H9 (cell line): ENCODE data around the gene RUNX2. TPM values are rescaled to one million over a fixed set of nuclear protein-coding genes. Genes with fewer than 3 reads are reported as not detected.

Experiments used
- DNase-seq: peaks from one replicate; pipeline ENCODE4 v3.0.0-alpha.2; 2017
- H2AFZ ChIP-seq: one replicate; pipeline ENCODE4 v1.6.1; 2013; ENCODE audit warnings: mild to moderate bottlenecking, low read length, control low read depth, moderate library complexity
- H2AK5ac ChIP-seq: 2 replicates; pipeline ENCODE4 v1.6.1; 2013; ENCODE audit warnings: low read length, control low read depth, mixed read lengths; ENCODE audit not compliant: insufficient read length
- H2BK120ac ChIP-seq: one replicate; pipeline ENCODE4 v1.6.1; 2013; ENCODE audit warnings: low read depth, mild to moderate bottlenecking, low read length, control low read depth, inconsistent platforms; ENCODE audit not compliant: poor library complexity, severe bottlenecking
- H2BK12ac ChIP-seq: 2 replicates; pipeline ENCODE4 v1.6.1; 2013; ENCODE audit warnings: low read length, control low read depth, mixed read lengths, low read depth; ENCODE audit not compliant: insufficient read length
- H2BK15ac ChIP-seq: 2 replicates; pipeline ENCODE4 v1.6.1; 2013; ENCODE audit warnings: low read depth, low read length, control low read depth
- H2BK20ac ChIP-seq: one replicate; pipeline ENCODE4 v1.6.1; 2013; ENCODE audit warnings: low read depth, mild to moderate bottlenecking, low read length, control low read depth, inconsistent platforms; ENCODE audit not compliant: poor library complexity, severe bottlenecking
- H2BK5ac ChIP-seq: 2 replicates; pipeline ENCODE4 v1.6.1; 2013; ENCODE audit warnings: low read length, control low read depth, mixed read lengths; ENCODE audit not compliant: insufficient read length
- H3K14ac ChIP-seq: 2 replicates; pipeline ENCODE4 v1.6.1; 2013; ENCODE audit warnings: low read length, control low read depth; ENCODE audit not compliant: insufficient read depth
- H3K18ac ChIP-seq: 2 replicates; pipeline ENCODE4 v1.6.1; 2013; ENCODE audit warnings: low read depth, mild to moderate bottlenecking, mixed read lengths, low read length, control low read depth; ENCODE audit not compliant: insufficient read length
- H3K23ac ChIP-seq: 2 replicates; pipeline ENCODE4 v1.6.1; 2013; ENCODE audit warnings: low read length, control low read depth, mixed read lengths, low read depth; ENCODE audit not compliant: insufficient read length
- H3K23me2 ChIP-seq: 2 replicates; pipeline ENCODE4 v1.6.1; 2013; ENCODE audit warnings: low read depth, mild to moderate bottlenecking, mixed read lengths, low read length, control low read depth; ENCODE audit not compliant: insufficient read length, poor library complexity, severe bottlenecking
- H3K27ac ChIP-seq: 2 replicates; pipeline ENCODE4 v1.5.1; 2013; ENCODE audit warnings: low read length, control low read depth, mixed read lengths, low read depth; ENCODE audit not compliant: insufficient read length
- H3K27me3 ChIP-seq: 2 replicates; pipeline ENCODE4 v1.6.1; 2013; ENCODE audit warnings: low read length, control low read depth, inconsistent platforms; ENCODE audit not compliant: insufficient read depth
- H3K4ac ChIP-seq: 2 replicates; pipeline ENCODE4 v1.6.1; 2013; ENCODE audit warnings: low read depth, mild to moderate bottlenecking, control low read depth, inconsistent platforms, low read length, moderate library complexity
- H3K4me1 ChIP-seq: 2 replicates; pipeline ENCODE4 v1.6.1; 2013; ENCODE audit warnings: low read length, control low read depth, inconsistent platforms; ENCODE audit not compliant: insufficient read depth
- H3K4me2 ChIP-seq: 2 replicates; pipeline ENCODE4 v1.6.1; 2013; ENCODE audit warnings: low read length, control low read depth, mixed read lengths; ENCODE audit not compliant: insufficient read length, insufficient read depth
- H3K56ac ChIP-seq: 2 replicates; pipeline ENCODE4 v1.6.1; 2013; ENCODE audit warnings: low read depth, mild to moderate bottlenecking, mixed read lengths, low read length, control low read depth; ENCODE audit not compliant: insufficient read length
- H3K79me1 ChIP-seq: 2 replicates; pipeline ENCODE4 v1.6.1; 2013; ENCODE audit warnings: low read depth, mild to moderate bottlenecking, moderate library complexity, low read length, control low read depth, inconsistent platforms; ENCODE audit not compliant: insufficient read depth, poor library complexity, severe bottlenecking
- H3K79me2 ChIP-seq: 2 replicates; pipeline ENCODE4 v1.6.1; 2013; ENCODE audit warnings: low read length, control low read depth, inconsistent platforms; ENCODE audit not compliant: insufficient read depth
- H3K9ac ChIP-seq: 2 replicates; pipeline ENCODE4 v1.6.1; 2013; ENCODE audit warnings: low read length, control low read depth, mixed read lengths; ENCODE audit not compliant: insufficient read length; ENCODE audit errors: extremely low read depth
- H3K9me3 ChIP-seq: one replicate; pipeline ENCODE4 v1.6.1; 2013; ENCODE audit warnings: low read depth, low read length, inconsistent platforms; ENCODE audit not compliant: control insufficient read depth
- H3T11ph ChIP-seq: one replicate; pipeline ENCODE4 v1.6.1; 2013; ENCODE audit warnings: mild to moderate bottlenecking, low read length, control low read depth, inconsistent platforms
- H4K20me1 ChIP-seq: one replicate; pipeline ENCODE4 v1.6.1; 2013; ENCODE audit not compliant: control insufficient read depth, insufficient read length, insufficient read depth
- H4K5ac ChIP-seq: 2 replicates; pipeline ENCODE4 v1.6.1; 2013; ENCODE audit warnings: low read depth, mild to moderate bottlenecking, mixed read lengths, low read length, control low read depth; ENCODE audit not compliant: insufficient read length
- H4K8ac ChIP-seq: replicated peaks from 2 replicates; pipeline ENCODE4 v1.6.1; 2013; ENCODE audit warnings: low read length, control low read depth, mixed read lengths, low read depth; ENCODE audit not compliant: insufficient read length
- H4K91ac ChIP-seq: 2 replicates; pipeline ENCODE4 v1.6.1; 2013; ENCODE audit warnings: low read depth, mild to moderate bottlenecking, moderate library complexity, mixed read lengths, low read length, control low read depth; ENCODE audit not compliant: insufficient read length
- H3K27ac Mint-ChIP-seq, 3 experiments: 2 replicates in 2 of 3; 3 replicates in 1 of 3; pipeline ENCODE4 v1.8.0; 2020 to 2021; ENCODE audit warnings: mixed read lengths in 3 of 3, mild to moderate bottlenecking in 1 of 3, moderate library complexity in 1 of 3
- H3K27me3 Mint-ChIP-seq: 2 replicates; pipeline ENCODE4 v1.8.0; 2021; ENCODE audit warnings: low read depth, mild to moderate bottlenecking, moderate library complexity, mixed read lengths
- H3K36me3 Mint-ChIP-seq, 3 experiments: 2 replicates in 2 of 3; 3 replicates in 1 of 3; pipeline ENCODE4 v1.8.0; 2020 to 2021; ENCODE audit warnings: low read depth in 3 of 3, mixed read lengths in 3 of 3; ENCODE audit not compliant: insufficient read depth in 1 of 3
- H3K4me1 Mint-ChIP-seq, 2 experiments: 2 replicates each; pipeline ENCODE4 v1.8.0; 2020; ENCODE audit warnings: mixed read lengths in 2 of 2
- H3K4me3 Mint-ChIP-seq, 2 experiments: 2 replicates in 1 of 2; 3 replicates in 1 of 2; pipeline ENCODE4 v1.8.0; 2020 to 2021; ENCODE audit warnings: mild to moderate bottlenecking in 2 of 2, mixed read lengths in 2 of 2, moderate library complexity in 1 of 2
- H3K9me3 Mint-ChIP-seq, 2 experiments: 2 replicates in 1 of 2; 3 replicates in 1 of 2; pipeline ENCODE4 v1.8.0; 2020; ENCODE audit warnings: mild to moderate bottlenecking in 2 of 2, mixed read lengths in 2 of 2, moderate library complexity in 1 of 2
- WGBS: extraction: QIAGEN DNeasy Blood & Tissue Kit; methylation state at CpG from one replicate; pipeline ENCODE4 v1.1.7; 2013; ENCODE audit warnings: missing lambda C conversion rate, low lambda C conversion rate, mixed read lengths; ENCODE audit not compliant: insufficient read length; ENCODE audit errors: extremely low coverage; 5-methylcytosine and 5-hydroxymethylcytosine counted together
- total RNA-seq: library from RNA; stranded (reverse); gene quantifications from 2 replicates; pipeline ENCODE4 v1.2.1, GENCODE V29; 2021
- TF ChIP-seq, protein P1 (sequence below): fragments of 200-600 bp; sonication (generic); conservative IDR thresholded peaks from 3 replicates; pipeline ENCODE4 v1.8.0; 2021; ENCODE audit warnings: antibody characterized with exemption, mild to moderate bottlenecking

RUNX2 gene
- total RNA-seq, 1 experiment from 2014 or later, result 0.15 TPM

GRCh38 chr6:45532721-45533210, 204.6 kb downstream of the RUNX2 start:
- H2AFZ ChIP-seq, result no peak overlapping the region
- no peak overlapping the region for H2BK12ac ChIP-seq
- H3K56ac ChIP-seq, result no peak overlapping the region
- H3K4me1 ChIP-seq, result peaks cover 2% of the 10 kb centered on the region
- H3K23ac ChIP-seq, result no peak overlapping the region
- no peak overlapping the region for H2BK120ac ChIP-seq
- no peaks in the 10 kb centered on the region for H3K9me3 ChIP-seq
- H3K23me2 ChIP-seq, result no peaks in the 10 kb centered on the region
- H2BK20ac ChIP-seq, result no peak overlapping the region
- H3K14ac ChIP-seq, result no peak overlapping the region
- H3K9me3 Mint-ChIP-seq, result no peaks in the 10 kb centered on the region
- H3K9ac ChIP-seq, result no peak overlapping the region
- no peaks in the 10 kb centered on the region; the same call in 1 of the 2 replicates for H3K79me2 ChIP-seq
- H2BK5ac ChIP-seq, result no peak overlapping the region
- no peaks in the 10 kb centered on the region for H3K36me3 Mint-ChIP-seq
- H3T11ph ChIP-seq, result no peak overlapping the region
- peaks cover 7 to 11% of the 10 kb centered on the region in 2 experiments; a peak in 3 of 4 replicates for H3K4me1 Mint-ChIP-seq
- H3K27ac ChIP-seq, result no peak overlapping the region
- TF ChIP-seq, protein P1, sequence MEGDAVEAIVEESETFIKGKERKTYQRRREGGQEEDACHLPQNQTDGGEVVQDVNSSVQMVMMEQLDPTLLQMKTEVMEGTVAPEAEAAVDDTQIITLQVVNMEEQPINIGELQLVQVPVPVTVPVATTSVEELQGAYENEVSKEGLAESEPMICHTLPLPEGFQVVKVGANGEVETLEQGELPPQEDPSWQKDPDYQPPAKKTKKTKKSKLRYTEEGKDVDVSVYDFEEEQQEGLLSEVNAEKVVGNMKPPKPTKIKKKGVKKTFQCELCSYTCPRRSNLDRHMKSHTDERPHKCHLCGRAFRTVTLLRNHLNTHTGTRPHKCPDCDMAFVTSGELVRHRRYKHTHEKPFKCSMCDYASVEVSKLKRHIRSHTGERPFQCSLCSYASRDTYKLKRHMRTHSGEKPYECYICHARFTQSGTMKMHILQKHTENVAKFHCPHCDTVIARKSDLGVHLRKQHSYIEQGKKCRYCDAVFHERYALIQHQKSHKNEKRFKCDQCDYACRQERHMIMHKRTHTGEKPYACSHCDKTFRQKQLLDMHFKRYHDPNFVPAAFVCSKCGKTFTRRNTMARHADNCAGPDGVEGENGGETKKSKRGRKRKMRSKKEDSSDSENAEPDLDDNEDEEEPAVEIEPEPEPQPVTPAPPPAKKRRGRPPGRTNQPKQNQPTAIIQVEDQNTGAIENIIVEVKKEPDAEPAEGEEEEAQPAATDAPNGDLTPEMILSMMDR, result no peak
- H3K79me1 ChIP-seq, result no peaks in the 10 kb centered on the region
- WGBS, result no CpG with 5 or more reads among the region's 6 CpGs
- no peak overlapping the region for H3K27ac Mint-ChIP-seq
- no peak for DNase-seq
- no peak overlapping the region for H3K4me2 ChIP-seq
- H2BK15ac ChIP-seq, result no peak overlapping the region
- H4K91ac ChIP-seq, result no peak overlapping the region
- H4K8ac ChIP-seq, result no peak overlapping the region
- no peaks in the 10 kb centered on the region for H3K27me3 ChIP-seq
- no peak overlapping the region for H3K4me3 Mint-ChIP-seq
- H3K18ac ChIP-seq, result no peak overlapping the region
- no peaks in the 10 kb centered on the region for H4K20me1 ChIP-seq
- no peak overlapping the region for H4K5ac ChIP-seq
- no peak overlapping the region for H2AK5ac ChIP-seq
- peaks cover 14% of the 10 kb centered on the region for H3K27me3 Mint-ChIP-seq
- H3K4ac ChIP-seq, result no peak overlapping the region
